Nephron (organoid): ENCODE data around the gene ENC1.

Experiments used
- H3K27ac Mint-ChIP-seq, 3 experiments: 2 replicates each; pipeline ENCODE4 v1.8.0; 2020; ENCODE audit warnings: mixed read lengths in 3 of 3, mild to moderate bottlenecking in 2 of 3, moderate library complexity in 1 of 3
- H3K27me3 Mint-ChIP-seq: 2 replicates; pipeline ENCODE4 v1.8.0; 2021; ENCODE audit warnings: low read depth, mild to moderate bottlenecking, moderate library complexity, mixed read lengths
- H3K36me3 Mint-ChIP-seq: 2 replicates; pipeline ENCODE4 v1.8.0; 2020; ENCODE audit warnings: low read depth, mixed read lengths
- H3K4me1 Mint-ChIP-seq: 2 replicates; pipeline ENCODE4 v1.8.0; 2020; ENCODE audit warnings: mixed read lengths
- H3K4me3 Mint-ChIP-seq, 3 experiments: 2 replicates each; pipeline ENCODE4 v1.8.0; 2020; ENCODE audit warnings: mild to moderate bottlenecking in 3 of 3, mixed read lengths in 3 of 3, moderate library complexity in 2 of 3
- H3K9me3 Mint-ChIP-seq: 2 replicates; pipeline ENCODE4 v1.8.0; 2020; ENCODE audit warnings: mixed read lengths
- TF ChIP-seq, protein P1 (sequence below), 3 experiments: fragments of 200-600 bp; sonication (generic); IDR thresholded peaks; one replicate each; pipeline ENCODE4 v1.5.0; 2021; ENCODE audit warnings: antibody characterized with exemption in 3 of 3; ENCODE audit not compliant: unreplicated experiment in 3 of 3

The ENC1 gene

DNA sequence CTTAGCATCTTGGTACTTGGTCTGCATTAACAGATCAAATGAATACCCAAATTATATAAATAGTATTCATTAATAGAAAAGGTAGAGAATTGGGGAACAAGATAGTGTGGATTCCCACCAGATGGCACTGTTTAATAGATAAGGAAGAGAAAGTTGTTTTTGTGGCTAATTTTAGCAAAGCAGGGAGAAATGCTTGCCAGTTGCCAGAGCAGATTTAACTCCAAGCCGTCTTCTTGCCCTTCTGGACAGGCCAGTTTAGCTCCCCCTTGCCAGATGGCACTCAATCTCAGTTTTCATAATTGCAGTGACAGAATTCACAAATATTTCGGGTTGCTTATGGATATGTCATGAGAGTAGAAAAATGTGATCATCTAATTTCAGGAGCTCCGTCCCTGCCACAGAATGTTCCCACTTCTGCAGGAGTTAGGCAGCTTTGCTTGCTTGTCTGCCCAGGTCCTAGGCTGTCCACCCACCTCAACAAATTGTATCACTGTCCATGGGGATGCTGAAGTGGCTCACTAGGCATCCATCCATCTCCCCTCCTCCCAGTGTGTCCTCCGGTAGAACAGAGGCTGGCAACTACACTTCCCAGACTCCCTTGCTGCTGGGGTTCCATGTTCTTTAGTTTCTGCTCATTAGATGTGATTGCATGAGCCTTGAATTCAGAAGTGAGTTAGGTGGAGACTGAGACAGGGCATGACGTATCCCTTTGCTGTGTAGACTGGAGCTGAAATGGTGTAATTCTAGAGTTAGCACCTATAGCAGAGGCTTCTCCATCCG, 32.7 kb upstream of the ENC1 start:
- H3K36me3 Mint-ChIP-seq = no peaks in the 10 kb centered on the region
- H3K4me3 Mint-ChIP-seq = peak overlapping the region in 1 of 3 experiments; percentile 34
- peaks cover 26% of the 10 kb centered on the region for H3K4me1 Mint-ChIP-seq
- no peak overlapping the region for H3K27ac Mint-ChIP-seq
- H3K27me3 Mint-ChIP-seq = no peaks in the 10 kb centered on the region
- no peaks in the 10 kb centered on the region for H3K9me3 Mint-ChIP-seq
- TF ChIP-seq, protein P1, sequence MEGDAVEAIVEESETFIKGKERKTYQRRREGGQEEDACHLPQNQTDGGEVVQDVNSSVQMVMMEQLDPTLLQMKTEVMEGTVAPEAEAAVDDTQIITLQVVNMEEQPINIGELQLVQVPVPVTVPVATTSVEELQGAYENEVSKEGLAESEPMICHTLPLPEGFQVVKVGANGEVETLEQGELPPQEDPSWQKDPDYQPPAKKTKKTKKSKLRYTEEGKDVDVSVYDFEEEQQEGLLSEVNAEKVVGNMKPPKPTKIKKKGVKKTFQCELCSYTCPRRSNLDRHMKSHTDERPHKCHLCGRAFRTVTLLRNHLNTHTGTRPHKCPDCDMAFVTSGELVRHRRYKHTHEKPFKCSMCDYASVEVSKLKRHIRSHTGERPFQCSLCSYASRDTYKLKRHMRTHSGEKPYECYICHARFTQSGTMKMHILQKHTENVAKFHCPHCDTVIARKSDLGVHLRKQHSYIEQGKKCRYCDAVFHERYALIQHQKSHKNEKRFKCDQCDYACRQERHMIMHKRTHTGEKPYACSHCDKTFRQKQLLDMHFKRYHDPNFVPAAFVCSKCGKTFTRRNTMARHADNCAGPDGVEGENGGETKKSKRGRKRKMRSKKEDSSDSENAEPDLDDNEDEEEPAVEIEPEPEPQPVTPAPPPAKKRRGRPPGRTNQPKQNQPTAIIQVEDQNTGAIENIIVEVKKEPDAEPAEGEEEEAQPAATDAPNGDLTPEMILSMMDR (IDR thresholded peaks at IDR 0.05; ENCODE audit: unreplicated experiment in 3 of 3) = peak; percentile 33 to 49 (median 39)

DNA sequence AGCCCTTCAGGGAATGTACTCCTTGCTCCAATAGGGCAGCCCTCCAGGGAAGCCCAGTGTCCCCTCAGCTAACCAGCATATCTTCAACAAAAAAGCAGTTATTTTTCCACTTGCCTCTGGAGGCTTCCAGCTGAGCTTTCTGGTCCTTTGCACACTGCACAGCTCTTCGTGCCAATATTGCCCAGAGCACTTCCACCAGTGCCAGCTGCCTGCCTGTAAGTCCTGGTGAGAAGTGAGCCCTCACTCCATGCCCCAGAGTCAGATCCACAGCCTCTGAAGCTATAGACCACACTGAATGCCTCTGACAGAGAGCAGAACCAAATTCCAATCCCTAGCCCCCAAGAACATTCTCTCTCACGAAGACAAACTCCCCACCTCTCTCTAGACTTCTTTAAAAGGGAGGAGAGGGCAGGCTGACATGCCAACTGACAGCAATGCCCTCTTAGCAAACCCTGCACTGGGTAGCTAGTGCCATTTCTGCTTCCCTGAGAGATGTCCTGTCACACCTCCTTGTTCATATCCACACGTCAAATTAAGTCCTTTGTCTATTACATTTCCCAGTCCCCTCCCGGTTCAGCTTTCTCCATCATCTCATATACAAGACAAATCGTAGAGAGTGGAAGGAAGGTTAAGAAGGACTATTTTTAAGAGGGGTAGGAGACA, 31.8 kb upstream of the ENC1 start:
- TF ChIP-seq, protein P1 (IDR thresholded peaks at IDR 0.05; ENCODE audit: unreplicated experiment in 3 of 3) = no peak

DNA sequence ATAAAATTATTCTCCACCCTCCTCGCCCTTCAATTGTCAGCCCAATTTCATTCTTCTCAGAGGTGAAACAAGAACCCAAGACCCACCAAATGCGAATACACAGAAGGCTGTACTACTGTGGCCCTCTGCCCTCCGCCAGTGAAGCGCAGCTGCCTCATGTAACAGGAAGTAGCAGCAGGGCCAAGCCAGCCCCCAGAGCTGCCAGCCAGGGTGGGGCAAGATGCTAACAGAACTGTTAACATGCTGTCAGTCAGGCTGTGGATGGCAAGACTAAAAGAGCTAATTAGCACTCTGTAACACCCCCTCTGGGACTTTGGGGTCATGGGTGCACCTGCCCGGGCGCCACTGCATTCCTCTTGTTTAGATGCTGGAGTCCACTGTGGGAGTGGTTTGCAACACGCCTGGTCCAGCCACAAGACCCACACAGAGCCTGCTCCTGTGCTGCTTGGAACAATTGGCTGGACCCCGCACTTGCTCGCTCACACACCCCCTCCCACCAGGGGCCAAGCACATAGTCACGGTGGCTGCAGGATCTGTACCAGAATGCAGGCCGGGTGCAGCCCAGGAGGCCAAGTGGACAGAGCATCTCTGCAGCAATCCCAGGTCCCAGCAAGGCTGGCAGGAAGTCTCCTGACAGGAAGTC, 30.0 kb upstream of the ENC1 start:
- Mint-ChIP-seq H3K27ac (no peak overlapping the region), H3K27me3 (no peaks in the 10 kb centered on the region), H3K4me1 (peaks cover 38% of the 10 kb centered on the region), H3K36me3 (no peaks in the 10 kb centered on the region), H3K9me3 (no peaks in the 10 kb centered on the region), H3K4me3 (no peak overlapping the region)
- TF ChIP-seq, protein P1 (IDR thresholded peaks at IDR 0.05; ENCODE audit: unreplicated experiment in 3 of 3) = no peak

More for the DNA sequence above, 31.8 kb upstream of the ENC1 start:
- Mint-ChIP-seq H3K9me3 (no peaks in the 10 kb centered on the region), H3K27me3 (no peaks in the 10 kb centered on the region), H3K36me3 (no peaks in the 10 kb centered on the region), H3K27ac (no peak overlapping the region), H3K4me1 (peaks cover 26% of the 10 kb centered on the region), H3K4me3 (no peak overlapping the region)

DNA sequence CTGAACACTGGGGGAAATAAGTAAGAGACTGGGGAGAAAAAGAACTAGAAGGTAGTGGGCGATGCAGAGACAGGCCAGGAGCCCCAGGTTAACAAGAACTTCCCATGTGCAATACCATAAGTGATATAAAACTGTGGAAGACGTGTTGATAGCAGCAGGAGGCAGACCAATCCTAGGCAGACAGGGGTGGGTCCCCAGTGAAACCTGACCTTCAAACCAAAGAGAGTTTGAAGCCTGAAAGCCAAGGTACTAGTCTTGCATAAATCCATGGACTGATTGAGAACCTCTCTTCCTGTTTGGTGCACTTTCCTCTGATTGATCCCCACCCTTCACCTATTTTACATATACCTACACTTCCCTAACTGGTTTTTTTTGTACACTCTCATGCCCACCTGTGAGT, 29.3 kb upstream of the ENC1 start:
- Mint-ChIP-seq H3K27me3 (no peaks in the 10 kb centered on the region), H3K4me3 (no peak overlapping the region), H3K36me3 (no peaks in the 10 kb centered on the region), H3K4me1 (peaks cover 42% of the 10 kb centered on the region), H3K9me3 (no peaks in the 10 kb centered on the region), H3K27ac (no peak overlapping the region)
- TF ChIP-seq, protein P1 (IDR thresholded peaks at IDR 0.05; ENCODE audit: unreplicated experiment in 3 of 3) = no peak

DNA sequence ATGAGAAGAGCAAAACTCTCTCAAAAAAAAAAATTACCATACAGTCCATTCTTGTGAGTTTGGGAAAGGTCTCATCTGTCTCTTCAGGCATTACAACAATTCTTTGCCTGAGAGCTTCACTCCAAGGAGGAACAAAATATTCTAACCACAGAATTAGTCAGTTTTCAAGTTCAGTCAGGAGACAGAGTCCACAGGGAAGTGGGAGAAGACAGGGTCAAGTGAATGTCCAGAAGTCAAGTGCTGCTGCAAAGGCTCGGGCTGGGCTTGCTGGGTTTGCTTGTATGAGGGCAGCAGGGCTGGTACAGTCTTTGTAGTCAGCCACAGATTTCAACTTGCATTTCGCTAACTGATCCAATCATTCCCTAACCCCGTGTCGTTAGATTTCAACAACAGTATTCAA, 26.9 kb upstream of the ENC1 start:
- no peaks in the 10 kb centered on the region for H3K36me3 Mint-ChIP-seq
- TF ChIP-seq, protein P1 (IDR thresholded peaks at IDR 0.05; ENCODE audit: unreplicated experiment in 3 of 3) = no peak
- no peaks in the 10 kb centered on the region for H3K9me3 Mint-ChIP-seq
- peaks cover 35% of the 10 kb centered on the region for H3K4me1 Mint-ChIP-seq
- H3K4me3 Mint-ChIP-seq = no peak overlapping the region
- no peaks in the 10 kb centered on the region for H3K27me3 Mint-ChIP-seq
- H3K27ac Mint-ChIP-seq = no peak overlapping the region
